Measurements from ENCODE around the gene KCND3. TPM values are rescaled to one million over a fixed set of nuclear protein-coding genes. Genes with fewer than 3 reads are reported as not detected.

Gene KCND3
- total and polyA plus RNA-seq, 2 donors from 2014 or later = 1.2 to 12.6 TPM

GRCh38 chr1:111758373-111758772 lies 231.1 kb downstream of the KCND3 start:
- Histone ChIP-seq H3K4me3 (ENCODE audit: low read length in 3 of 3) (no peak overlapping the region), H3K36me3 (ENCODE audit: control insufficient read depth in 2 of 3, insufficient read depth in 3 of 3, low read length in 3 of 3) (peaks cover 2 to 31% (median 12%) of the 10 kb centered on the region in 3 donors), H3K9ac (ENCODE audit: low read length in 3 of 3) (no peak overlapping the region), H3K27me3 (ENCODE audit: control insufficient read depth, insufficient read depth, low read length) (no peaks in the 10 kb centered on the region), H3K27ac (ENCODE audit: low read depth in 2 of 2, low read length in 2 of 2) (no peak overlapping the region), H3K9me3 (ENCODE audit: control insufficient read depth in 2 of 3, insufficient read depth in 1 of 3, low read length in 3 of 3) (no peaks in the 10 kb centered on the region), H3K4me1 (ENCODE audit: control insufficient read depth in 2 of 3, insufficient read depth in 2 of 3, low read depth in 1 of 3, low read length in 3 of 3) (peaks cover 3 to 8% (median 8%) of the 10 kb centered on the region in 3 donors)
- intact Hi-C loops (cut with DNase I) = loop anchor here (10.0 kb wide), 2 partner anchors 244 to 274 kb away; no protein-coding TSS in a partner anchor
- no peak for DNase-seq
- FAIRE-seq = no peak
- TF ChIP-seq, protein P1, sequence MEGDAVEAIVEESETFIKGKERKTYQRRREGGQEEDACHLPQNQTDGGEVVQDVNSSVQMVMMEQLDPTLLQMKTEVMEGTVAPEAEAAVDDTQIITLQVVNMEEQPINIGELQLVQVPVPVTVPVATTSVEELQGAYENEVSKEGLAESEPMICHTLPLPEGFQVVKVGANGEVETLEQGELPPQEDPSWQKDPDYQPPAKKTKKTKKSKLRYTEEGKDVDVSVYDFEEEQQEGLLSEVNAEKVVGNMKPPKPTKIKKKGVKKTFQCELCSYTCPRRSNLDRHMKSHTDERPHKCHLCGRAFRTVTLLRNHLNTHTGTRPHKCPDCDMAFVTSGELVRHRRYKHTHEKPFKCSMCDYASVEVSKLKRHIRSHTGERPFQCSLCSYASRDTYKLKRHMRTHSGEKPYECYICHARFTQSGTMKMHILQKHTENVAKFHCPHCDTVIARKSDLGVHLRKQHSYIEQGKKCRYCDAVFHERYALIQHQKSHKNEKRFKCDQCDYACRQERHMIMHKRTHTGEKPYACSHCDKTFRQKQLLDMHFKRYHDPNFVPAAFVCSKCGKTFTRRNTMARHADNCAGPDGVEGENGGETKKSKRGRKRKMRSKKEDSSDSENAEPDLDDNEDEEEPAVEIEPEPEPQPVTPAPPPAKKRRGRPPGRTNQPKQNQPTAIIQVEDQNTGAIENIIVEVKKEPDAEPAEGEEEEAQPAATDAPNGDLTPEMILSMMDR (IDR thresholded peaks at IDR 0.05; ENCODE audit: borderline replicate concordance, extremely low read depth, insufficient read depth) = no peak

DNA sequence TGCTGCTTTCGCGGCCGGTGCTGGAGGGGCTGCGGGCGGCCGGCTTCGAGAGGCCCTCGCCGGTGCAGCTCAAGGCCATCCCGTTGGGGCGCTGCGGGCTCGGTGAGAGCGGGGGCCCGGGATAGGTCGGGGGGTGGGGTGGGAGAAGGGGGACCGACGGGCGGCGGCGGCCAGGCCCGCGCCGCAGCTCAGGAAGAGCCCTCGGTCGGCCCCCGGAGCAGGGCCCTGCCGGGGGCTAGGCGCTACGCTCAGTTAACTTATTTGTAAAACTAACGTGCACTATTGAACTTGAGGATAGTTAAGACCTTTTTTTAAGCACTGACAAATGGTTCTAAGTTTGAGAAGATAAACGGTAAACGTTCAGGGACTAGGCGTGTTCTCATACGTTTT lies 233.3 kb downstream of the KCND3 start:
- H3K4me1 ChIP-seq (ENCODE audit: control insufficient read depth in 2 of 3, insufficient read depth in 2 of 3, low read depth in 1 of 3, low read length in 3 of 3) = peaks cover 3 to 8% (median 8%) of the 10 kb centered on the region in 3 donors
- DNase-seq = peak in 1 of 5 donors; percentile 30
- H3K27ac ChIP-seq (ENCODE audit: low read depth in 2 of 2, low read length in 2 of 2) = peak overlapping the region; percentile 82 to 87
- peaks cover 2 to 17% (median 7%) of the 10 kb centered on the region in 3 donors for H3K36me3 ChIP-seq (ENCODE audit: control insufficient read depth in 2 of 3, insufficient read depth in 3 of 3, low read length in 3 of 3)
- H3K4me3 ChIP-seq (ENCODE audit: low read length in 3 of 3) = peak overlapping the region; percentile 82 to 98 (median 85)
- TF ChIP-seq, protein P1 (IDR thresholded peaks at IDR 0.05; ENCODE audit: borderline replicate concordance, extremely low read depth, insufficient read depth) = no peak
- H3K9me3 ChIP-seq (ENCODE audit: control insufficient read depth in 2 of 3, insufficient read depth in 1 of 3, low read length in 3 of 3) = no peaks in the 10 kb centered on the region
- no peaks in the 10 kb centered on the region for H3K27me3 ChIP-seq (ENCODE audit: control insufficient read depth, insufficient read depth, low read length)
- FAIRE-seq = no peak
- intact Hi-C loops (cut with DNase I) = loop anchor here (10.0 kb wide), 2 partner anchors 241 to 271 kb away; no protein-coding TSS in a partner anchor
- H3K9ac ChIP-seq (ENCODE audit: low read length in 3 of 3) = peak overlapping the region; percentile 4 to 59 (median 26)

- Histone ChIP-seq H3K9ac (ENCODE audit: low read length in 3 of 3) (peak within 1 kb of the TSS; percentile 59 to 95 (median 83)), H3K27ac (ENCODE audit: low read depth in 2 of 2, low read length in 2 of 2) (peak within 1 kb of the TSS; percentile 82 to 87), H3K4me1 (ENCODE audit: control insufficient read depth in 2 of 3, insufficient read depth in 2 of 3, low read depth in 1 of 3, low read length in 3 of 3) (peaks cover 3 to 8% (median 8%) of the 10 kb centered on the region in 3 donors), H3K9me3 (ENCODE audit: control insufficient read depth in 2 of 3, insufficient read depth in 1 of 3, low read length in 3 of 3) (no peaks in the 10 kb centered on the region), H3K27me3 (ENCODE audit: control insufficient read depth, insufficient read depth, low read length) (no peaks in the 10 kb centered on the region), H3K4me3 (ENCODE audit: low read length in 3 of 3) (peak within 1 kb of the TSS; percentile 82 to 98 (median 85)), H3K36me3 (ENCODE audit: control insufficient read depth in 2 of 3, insufficient read depth in 3 of 3, low read length in 3 of 3) (peaks cover 2 to 11% (median 3%) of the 10 kb centered on the region in 3 donors)
- TF ChIP-seq, protein P1 (IDR thresholded peaks at IDR 0.05; ENCODE audit: borderline replicate concordance, extremely low read depth, insufficient read depth) = peak; percentile 71
- DNase-seq (peak; percentile 95 to 99 (median 97)), FAIRE-seq (no peak)
- intact Hi-C loops (cut with DNase I) = loop anchor here (10.0 kb wide), 2 partner anchors 241 to 271 kb away; no protein-coding TSS in a partner anchor
Measured at GRCh38 chr1:111755331-111756123, 233.9 kb downstream of the KCND3 start, which contains the start of gene DDX20. TSS of gene DDX20 (plus strand) at chr1:111755901. CDS start at chr1:111755925, 24 bp downstream.

All from kidney (tissue), 14 donors.